ENCODE data around the gene RNF186.

- TF ChIP-seq, protein P1, sequence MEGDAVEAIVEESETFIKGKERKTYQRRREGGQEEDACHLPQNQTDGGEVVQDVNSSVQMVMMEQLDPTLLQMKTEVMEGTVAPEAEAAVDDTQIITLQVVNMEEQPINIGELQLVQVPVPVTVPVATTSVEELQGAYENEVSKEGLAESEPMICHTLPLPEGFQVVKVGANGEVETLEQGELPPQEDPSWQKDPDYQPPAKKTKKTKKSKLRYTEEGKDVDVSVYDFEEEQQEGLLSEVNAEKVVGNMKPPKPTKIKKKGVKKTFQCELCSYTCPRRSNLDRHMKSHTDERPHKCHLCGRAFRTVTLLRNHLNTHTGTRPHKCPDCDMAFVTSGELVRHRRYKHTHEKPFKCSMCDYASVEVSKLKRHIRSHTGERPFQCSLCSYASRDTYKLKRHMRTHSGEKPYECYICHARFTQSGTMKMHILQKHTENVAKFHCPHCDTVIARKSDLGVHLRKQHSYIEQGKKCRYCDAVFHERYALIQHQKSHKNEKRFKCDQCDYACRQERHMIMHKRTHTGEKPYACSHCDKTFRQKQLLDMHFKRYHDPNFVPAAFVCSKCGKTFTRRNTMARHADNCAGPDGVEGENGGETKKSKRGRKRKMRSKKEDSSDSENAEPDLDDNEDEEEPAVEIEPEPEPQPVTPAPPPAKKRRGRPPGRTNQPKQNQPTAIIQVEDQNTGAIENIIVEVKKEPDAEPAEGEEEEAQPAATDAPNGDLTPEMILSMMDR (IDR thresholded peaks at IDR 0.05; ENCODE audit: low read length): no peak
- no peak for TF ChIP-seq EZH2 (optimal IDR thresholded peaks at IDR 0.05; ENCODE audit: low read depth, low read length)
- TF ChIP-seq EZH2phosphoT487 (IDR thresholded peaks at IDR 0.05; ENCODE audit: low read length): no peak
Measured at GRCh38 chr1:19824036-19824435, 9.0 kb upstream of the RNF186 start.
